ENCODE measurements around the gene WDR53. TPM values are rescaled to one million over a fixed set of nuclear protein-coding genes. Genes with fewer than 3 reads are reported as not detected.

The WDR53 gene
- total RNA-seq, 1 experiment from 2014 or later: 18.6 TPM

DNA sequence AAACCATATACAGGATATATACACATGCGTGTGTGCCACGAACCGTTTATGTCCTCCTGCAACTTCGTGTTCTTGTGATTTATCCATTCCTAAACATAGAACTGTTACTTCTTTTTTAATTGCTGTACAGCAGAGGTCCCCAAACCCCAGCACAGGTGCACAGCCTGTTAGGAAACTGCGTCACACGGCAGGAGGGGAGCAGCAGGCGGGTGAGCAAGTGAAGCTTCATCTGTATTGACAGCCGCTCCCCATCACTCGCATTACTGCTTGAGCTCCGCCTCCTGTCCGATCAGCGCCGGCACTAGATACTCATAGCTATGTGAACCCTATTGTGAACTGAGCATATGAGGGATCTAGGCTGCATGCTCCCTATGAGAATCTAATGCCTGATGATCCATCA is 36.2 kb upstream of the WDR53 start:
- peak overlapping the region in 1 of 2 experiments; percentile 25; a peak in 1 of 4 replicates for H3K4me3 ChIP-seq (ENCODE audit: low read depth in 2 of 2, low read length in 2 of 2)
- DNase-seq (ENCODE audit: low read depth, low spot score) (no peak), ATAC-seq (peak; percentile 57; the same call in 1 of the 2 replicates)
- H3K27ac ChIP-seq (ENCODE audit: low read length): no peak overlapping the region
- CTCF ChIA-PET: interaction anchor here (0.6 to 0.7 kb wide), 4 partner anchors 9 to 237 kb away, joined by 3 to 8 read pairs (median 4); no protein-coding TSS in a partner anchor
- POLR2A ChIA-PET: no interaction called here
- peaks cover 7% of the 10 kb centered on the region for H3K4me1 ChIP-seq (ENCODE audit: control insufficient read depth, insufficient read depth, low read length)
- H3K9me3 ChIP-seq (ENCODE audit: control insufficient read depth, insufficient read depth, low read depth, low read length): peaks cover 4% of the 10 kb centered on the region; the same call in 1 of the 2 replicates
- in situ Hi-C loops (cut with HindIII; ENCODE audit: low pct_unique_long_range_greater_than_20kb, low sequenced_read_pairs): no loop called here
- BruUV-seq (replicated peaks): no TSS peak
- H3K36me3 ChIP-seq (ENCODE audit: control insufficient read depth, insufficient read depth, low read length): no peaks in the 10 kb centered on the region
- no peak for TF ChIP-seq TCF7L2 (IDR thresholded peaks at IDR 0.05; ENCODE audit: low read depth, low read length)
- TF ChIP-seq SIN3A (IDR thresholded peaks at IDR 0.05; ENCODE audit: borderline replicate concordance, insufficient read depth, low read depth, low read length): no peak
- no peak for TF ChIP-seq POLR2AphosphoS5 (IDR thresholded peaks at IDR 0.05; ENCODE audit: low read depth, low read length)
- TF ChIP-seq, protein P1, sequence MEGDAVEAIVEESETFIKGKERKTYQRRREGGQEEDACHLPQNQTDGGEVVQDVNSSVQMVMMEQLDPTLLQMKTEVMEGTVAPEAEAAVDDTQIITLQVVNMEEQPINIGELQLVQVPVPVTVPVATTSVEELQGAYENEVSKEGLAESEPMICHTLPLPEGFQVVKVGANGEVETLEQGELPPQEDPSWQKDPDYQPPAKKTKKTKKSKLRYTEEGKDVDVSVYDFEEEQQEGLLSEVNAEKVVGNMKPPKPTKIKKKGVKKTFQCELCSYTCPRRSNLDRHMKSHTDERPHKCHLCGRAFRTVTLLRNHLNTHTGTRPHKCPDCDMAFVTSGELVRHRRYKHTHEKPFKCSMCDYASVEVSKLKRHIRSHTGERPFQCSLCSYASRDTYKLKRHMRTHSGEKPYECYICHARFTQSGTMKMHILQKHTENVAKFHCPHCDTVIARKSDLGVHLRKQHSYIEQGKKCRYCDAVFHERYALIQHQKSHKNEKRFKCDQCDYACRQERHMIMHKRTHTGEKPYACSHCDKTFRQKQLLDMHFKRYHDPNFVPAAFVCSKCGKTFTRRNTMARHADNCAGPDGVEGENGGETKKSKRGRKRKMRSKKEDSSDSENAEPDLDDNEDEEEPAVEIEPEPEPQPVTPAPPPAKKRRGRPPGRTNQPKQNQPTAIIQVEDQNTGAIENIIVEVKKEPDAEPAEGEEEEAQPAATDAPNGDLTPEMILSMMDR (IDR thresholded peaks at IDR 0.05): no peak
- TF ChIP-seq, protein P2, sequence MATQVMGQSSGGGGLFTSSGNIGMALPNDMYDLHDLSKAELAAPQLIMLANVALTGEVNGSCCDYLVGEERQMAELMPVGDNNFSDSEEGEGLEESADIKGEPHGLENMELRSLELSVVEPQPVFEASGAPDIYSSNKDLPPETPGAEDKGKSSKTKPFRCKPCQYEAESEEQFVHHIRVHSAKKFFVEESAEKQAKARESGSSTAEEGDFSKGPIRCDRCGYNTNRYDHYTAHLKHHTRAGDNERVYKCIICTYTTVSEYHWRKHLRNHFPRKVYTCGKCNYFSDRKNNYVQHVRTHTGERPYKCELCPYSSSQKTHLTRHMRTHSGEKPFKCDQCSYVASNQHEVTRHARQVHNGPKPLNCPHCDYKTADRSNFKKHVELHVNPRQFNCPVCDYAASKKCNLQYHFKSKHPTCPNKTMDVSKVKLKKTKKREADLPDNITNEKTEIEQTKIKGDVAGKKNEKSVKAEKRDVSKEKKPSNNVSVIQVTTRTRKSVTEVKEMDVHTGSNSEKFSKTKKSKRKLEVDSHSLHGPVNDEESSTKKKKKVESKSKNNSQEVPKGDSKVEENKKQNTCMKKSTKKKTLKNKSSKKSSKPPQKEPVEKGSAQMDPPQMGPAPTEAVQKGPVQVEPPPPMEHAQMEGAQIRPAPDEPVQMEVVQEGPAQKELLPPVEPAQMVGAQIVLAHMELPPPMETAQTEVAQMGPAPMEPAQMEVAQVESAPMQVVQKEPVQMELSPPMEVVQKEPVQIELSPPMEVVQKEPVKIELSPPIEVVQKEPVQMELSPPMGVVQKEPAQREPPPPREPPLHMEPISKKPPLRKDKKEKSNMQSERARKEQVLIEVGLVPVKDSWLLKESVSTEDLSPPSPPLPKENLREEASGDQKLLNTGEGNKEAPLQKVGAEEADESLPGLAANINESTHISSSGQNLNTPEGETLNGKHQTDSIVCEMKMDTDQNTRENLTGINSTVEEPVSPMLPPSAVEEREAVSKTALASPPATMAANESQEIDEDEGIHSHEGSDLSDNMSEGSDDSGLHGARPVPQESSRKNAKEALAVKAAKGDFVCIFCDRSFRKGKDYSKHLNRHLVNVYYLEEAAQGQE (IDR thresholded peaks at IDR 0.05; ENCODE audit: insufficient read depth in 1 of 2, low read depth in 2 of 2, low read length in 1 of 2): no peak
- no peaks in the 10 kb centered on the region for H3K27me3 ChIP-seq (ENCODE audit: control insufficient read depth, insufficient read depth, low read length)
- intact Hi-C loops (cut with micrococcal nuclease; ENCODE audit: unreplicated experiment): no loop called here

DNA sequence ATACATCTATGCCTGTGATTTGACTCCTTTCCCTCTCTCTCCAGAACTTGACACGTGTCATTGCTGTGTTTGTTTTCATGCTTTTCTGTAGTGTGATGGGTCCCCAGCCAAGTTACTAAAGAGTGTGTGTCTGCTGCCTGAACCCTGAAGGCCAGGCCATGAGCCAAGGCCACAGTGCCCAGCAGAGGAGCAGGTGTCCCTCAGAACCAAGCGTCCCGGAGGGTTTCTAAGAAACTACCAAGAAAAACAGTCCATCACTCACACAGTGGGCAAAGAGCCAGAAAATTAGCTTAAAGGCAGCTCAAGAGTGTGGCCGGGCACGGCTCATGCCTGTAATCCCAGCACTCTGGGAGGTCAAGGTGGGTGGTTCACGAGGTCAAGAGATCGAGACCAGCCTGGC is 35.3 kb upstream of the WDR53 start:
- ChIA-PET CTCF (interaction anchor here (0.6 kb wide), 1 partner anchor 90 kb away, joined by 3 read pairs; no protein-coding TSS in a partner anchor), POLR2A (interaction anchor here (0.6 kb wide), 1 partner anchor 233 kb away, joined by 3 read pairs; no protein-coding TSS in a partner anchor)
- intact Hi-C loops (cut with micrococcal nuclease; ENCODE audit: unreplicated experiment): no loop called here
- BruUV-seq (replicated peaks): no TSS peak
- Histone ChIP-seq H3K9me3 (ENCODE audit: control insufficient read depth, insufficient read depth, low read depth, low read length) (peaks cover 4% of the 10 kb centered on the region; the same call in 1 of the 2 replicates), H3K27me3 (ENCODE audit: control insufficient read depth, insufficient read depth, low read length) (no peaks in the 10 kb centered on the region), H3K4me1 (ENCODE audit: control insufficient read depth, insufficient read depth, low read length) (peaks cover 5% of the 10 kb centered on the region; the same call in 1 of the 2 replicates), H3K27ac (ENCODE audit: low read length) (no peak overlapping the region), H3K36me3 (ENCODE audit: control insufficient read depth, insufficient read depth, low read length) (no peaks in the 10 kb centered on the region), H3K4me3 (ENCODE audit: low read depth in 2 of 2, low read length in 2 of 2) (no peak overlapping the region)
- in situ Hi-C loops (cut with HindIII; ENCODE audit: low pct_unique_long_range_greater_than_20kb, low sequenced_read_pairs): no loop called here
- DNase-seq (ENCODE audit: low read depth, low spot score): no peak
- TF ChIP-seq POLR2AphosphoS5 (IDR thresholded peaks at IDR 0.05; ENCODE audit: low read depth, low read length): no peak
- TF ChIP-seq SIN3A (IDR thresholded peaks at IDR 0.05; ENCODE audit: borderline replicate concordance, insufficient read depth, low read depth, low read length): no peak
- TF ChIP-seq, protein P2 (IDR thresholded peaks at IDR 0.05; ENCODE audit: insufficient read depth in 1 of 2, low read depth in 2 of 2, low read length in 1 of 2): no peak
- TF ChIP-seq TCF7L2 (IDR thresholded peaks at IDR 0.05; ENCODE audit: low read depth, low read length): no peak
- TF ChIP-seq, protein P1 (IDR thresholded peaks at IDR 0.05): no peak
- no peak for ATAC-seq
